Liver (tissue), 9 donors: ENCODE measurements around the gene MICAL3. TPM values are rescaled to one million over a fixed set of nuclear protein-coding genes. Genes with fewer than 3 reads are reported as not detected.

Experiments
- DNase-seq: peaks from one replicate; pipeline ENCODE4 v3.0.0-alpha.2; 2017; ENCODE audit warnings: low spot score
- H3K27ac ChIP-seq, 2 donors: one replicate each; pipeline ENCODE4 v1.7.0; 2013; ENCODE audit warnings: inconsistent platforms in 2 of 2, low read length in 2 of 2, control low read depth in 1 of 2, low read depth in 1 of 2, mild to moderate bottlenecking in 1 of 2
- H3K27me3 ChIP-seq, 4 donors: one replicate each; pipeline versions ENCODE4 v1.6.1 to v1.7.0; 2013; ENCODE audit warnings: low read length in 3 of 4, inconsistent platforms in 1 of 4, mild to moderate bottlenecking in 1 of 4, moderate library complexity in 1 of 4; ENCODE audit not compliant: control insufficient read depth in 4 of 4, insufficient read depth in 4 of 4
- H3K36me3 ChIP-seq, 4 donors: one replicate each; pipeline versions ENCODE4 v1.6.1 to v1.7.0; 2013; ENCODE audit warnings: low read length in 3 of 4, mild to moderate bottlenecking in 3 of 4, low read depth in 1 of 4, moderate library complexity in 1 of 4; ENCODE audit not compliant: control insufficient read depth in 4 of 4, insufficient read depth in 3 of 4
- H3K4me1 ChIP-seq, 4 donors: one replicate each; pipeline versions ENCODE4 v1.6.1 to v1.7.0; 2013; ENCODE audit warnings: low read length in 3 of 4, mild to moderate bottlenecking in 3 of 4, moderate library complexity in 1 of 4; ENCODE audit not compliant: control insufficient read depth in 4 of 4, insufficient read depth in 4 of 4
- H3K4me3 ChIP-seq, 3 donors: one replicate each; pipeline versions ENCODE4 v1.6.1 to v1.7.0; 2013; ENCODE audit warnings: low read length in 3 of 3, control low read depth in 1 of 3, low read depth in 1 of 3, mild to moderate bottlenecking in 1 of 3
- H3K9ac ChIP-seq, 2 donors: one replicate each; pipeline ENCODE4 v1.7.0; 2013; ENCODE audit warnings: low read length in 2 of 2, mild to moderate bottlenecking in 2 of 2, moderate library complexity in 2 of 2, control low read depth in 1 of 2, low read depth in 1 of 2
- H3K9me3 ChIP-seq, 4 donors: one replicate each; pipeline versions ENCODE4 v1.6.1 to v1.7.0; 2013; ENCODE audit warnings: low read length in 3 of 4; ENCODE audit not compliant: control insufficient read depth in 4 of 4
- EGR1 ChIP-seq, 2 donors: IDR thresholded peaks; 2 replicates each; pipeline ENCODE4 v1.6.1; 2016 to 2018; ENCODE audit warnings: antibody characterized with exemption in 2 of 2, low read depth in 2 of 2
- FOXA1 ChIP-seq: IDR thresholded peaks from 2 replicates; pipeline ENCODE4 v1.6.1; 2016; ENCODE audit warnings: antibody characterized with exemption
- FOXA2 ChIP-seq: IDR thresholded peaks from 2 replicates; pipeline ENCODE4 v1.6.1; 2016; ENCODE audit warnings: antibody characterized with exemption
- GABPA ChIP-seq, 2 donors: IDR thresholded peaks in 1 of 2; conservative IDR thresholded peaks in 1 of 2; 2 replicates each; pipeline ENCODE4 v1.6.1; 2016; ENCODE audit warnings: antibody characterized with exemption in 2 of 2, mild to moderate bottlenecking in 1 of 2, moderate library complexity in 1 of 2
- HNF4A ChIP-seq, 2 donors: conservative IDR thresholded peaks; 2 replicates each; pipeline ENCODE4 v1.6.1; 2016; ENCODE audit warnings: antibody characterized with exemption in 2 of 2, mild to moderate bottlenecking in 2 of 2
- HNF4G ChIP-seq: IDR thresholded peaks from 2 replicates; pipeline ENCODE4 v1.6.1; 2016; ENCODE audit warnings: antibody characterized with exemption
- JUND ChIP-seq, 2 donors: IDR thresholded peaks; 2 replicates each; pipeline ENCODE4 v1.6.1; 2016; ENCODE audit warnings: antibody characterized with exemption in 2 of 2
- NR2F2 ChIP-seq: IDR thresholded peaks from 2 replicates; pipeline ENCODE4 v1.6.1; 2016; ENCODE audit warnings: antibody characterized with exemption
- RAD21 ChIP-seq, 2 donors: IDR thresholded peaks; 2 replicates each; pipeline ENCODE4 v1.6.1; 2016; ENCODE audit warnings: antibody characterized with exemption in 2 of 2, mild to moderate bottlenecking in 2 of 2
- RXRA ChIP-seq, 2 donors: IDR thresholded peaks; 2 replicates each; pipeline ENCODE4 v1.6.1; 2017 to 2018; ENCODE audit warnings: antibody characterized with exemption in 2 of 2, mild to moderate bottlenecking in 1 of 2
- SP1 ChIP-seq: IDR thresholded peaks from 2 replicates; pipeline ENCODE4 v1.6.1; 2018; ENCODE audit warnings: antibody characterized with exemption, mild to moderate bottlenecking
- TAF1 ChIP-seq: conservative IDR thresholded peaks from 2 replicates; pipeline ENCODE4 v1.6.1; 2016; ENCODE audit warnings: antibody characterized with exemption, mild to moderate bottlenecking
- YY1 ChIP-seq: IDR thresholded peaks from 2 replicates; pipeline ENCODE4 v1.6.1; 2016; ENCODE audit warnings: antibody characterized with exemption, mild to moderate bottlenecking
- WGBS: extraction: QIAGEN DNeasy Blood & Tissue Kit; methylation state at CpG from one replicate; pipeline ENCODE4 v1.1.7; 2013; 5-methylcytosine and 5-hydroxymethylcytosine counted together
- polyA plus RNA-seq, 2 donors: library from polyadenylated mRNA; stranded (reverse) in 1 of 2; unstranded in 1 of 2; fragments of 200-250 nt in 1 of 2; fragments of >200 nt in 1 of 2; fragmentation: Nextera tagmentation in 1 of 2; extraction: Ambion mirVana in 1 of 2; gene quantifications; one replicate each; pipeline versions ENCODE4 v1.2.1 to v1.2.3, GENCODE V29; 2013 to 2015
- total RNA-seq, 2 donors: library from RNA; depleted of rRNA; stranded (reverse); fragments of >200 nt; gene quantifications; one replicate each; pipeline ENCODE4 v1.2.3, GENCODE V29; 2014
- TF ChIP-seq, protein P1 (sequence below): IDR thresholded peaks from 2 replicates; pipeline ENCODE4 v1.6.1; 2016; ENCODE audit warnings: antibody characterized with exemption
- TF ChIP-seq, protein P2 (sequence below): IDR thresholded peaks from 2 replicates; pipeline ENCODE4 v1.6.1; 2016; ENCODE audit warnings: antibody characterized with exemption
- TF ChIP-seq, protein P3 (sequence below): fragments of 150-350 bp; IDR thresholded peaks from 2 replicates; pipeline ENCODE4 v1.5.1; 2017; ENCODE audit warnings: improper control_type of control experiment, low read depth, low read length; ENCODE audit not compliant: missing input control
- TF ChIP-seq, protein P4 (sequence below): IDR thresholded peaks from 2 replicates; pipeline ENCODE4 v1.6.1; 2016; ENCODE audit warnings: antibody characterized with exemption
- TF ChIP-seq, protein P5 (sequence below): IDR thresholded peaks from 2 replicates; pipeline ENCODE4 v1.6.1; 2016; ENCODE audit warnings: antibody characterized with exemption, mild to moderate bottlenecking
- donor health status: healthy.
- donor health status: healthy.
- donor health status: healthy.
- donor health status: healthy.
- donor health status: healthy.

MICAL3 gene
- total and polyA plus RNA-seq, 4 donors = 6.4 to 38.4 (median 23.4) TPM

DNA sequence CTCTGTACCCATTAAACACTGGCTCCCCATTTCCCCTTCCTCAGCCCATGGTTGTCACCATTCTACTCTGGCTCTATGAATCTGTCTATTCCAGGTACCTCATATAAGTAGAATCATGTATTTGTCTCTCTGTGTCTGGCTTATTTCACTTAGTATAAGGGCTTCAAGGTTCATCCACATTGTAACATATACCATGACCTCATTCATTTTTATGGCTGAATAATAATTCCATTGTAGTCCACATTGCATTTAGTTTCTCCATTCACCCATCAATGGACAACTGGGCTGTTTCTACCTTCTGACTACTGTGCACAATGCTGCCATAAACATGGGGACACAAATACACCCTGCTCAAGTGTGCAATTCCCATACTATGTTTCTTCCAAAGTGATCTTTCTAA, 97.3 kb downstream of the MICAL3 start:
- Histone ChIP-seq H3K9me3 (no peaks in the 10 kb centered on the region), H3K9ac (no peak overlapping the region), H3K4me3 (no peak overlapping the region), H3K4me1 (peaks cover 26 to 49% (median 34%) of the 10 kb centered on the region in 4 donors), H3K36me3 (no peaks in the 10 kb centered on the region), H3K27me3 (no peaks in the 10 kb centered on the region), H3K27ac (no peak overlapping the region)
- TF ChIP-seq NR2F2 = no peak
- TF ChIP-seq SP1 = no peak
- TF ChIP-seq, protein P1, sequence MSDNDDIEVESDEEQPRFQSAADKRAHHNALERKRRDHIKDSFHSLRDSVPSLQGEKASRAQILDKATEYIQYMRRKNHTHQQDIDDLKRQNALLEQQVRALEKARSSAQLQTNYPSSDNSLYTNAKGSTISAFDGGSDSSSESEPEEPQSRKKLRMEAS = no peak
- TF ChIP-seq YY1 = no peak
- TF ChIP-seq FOXA1 = no peak
- TF ChIP-seq GABPA (IDR thresholded peaks at IDR 0.05 in 1 of 2, conservative IDR thresholded peaks at IDR 0.05 in 1 of 2) = no peak
- TF ChIP-seq RAD21 (IDR thresholded peaks at IDR 0.05) = no peak
- TF ChIP-seq HNF4G = no peak
- TF ChIP-seq, protein P2, sequence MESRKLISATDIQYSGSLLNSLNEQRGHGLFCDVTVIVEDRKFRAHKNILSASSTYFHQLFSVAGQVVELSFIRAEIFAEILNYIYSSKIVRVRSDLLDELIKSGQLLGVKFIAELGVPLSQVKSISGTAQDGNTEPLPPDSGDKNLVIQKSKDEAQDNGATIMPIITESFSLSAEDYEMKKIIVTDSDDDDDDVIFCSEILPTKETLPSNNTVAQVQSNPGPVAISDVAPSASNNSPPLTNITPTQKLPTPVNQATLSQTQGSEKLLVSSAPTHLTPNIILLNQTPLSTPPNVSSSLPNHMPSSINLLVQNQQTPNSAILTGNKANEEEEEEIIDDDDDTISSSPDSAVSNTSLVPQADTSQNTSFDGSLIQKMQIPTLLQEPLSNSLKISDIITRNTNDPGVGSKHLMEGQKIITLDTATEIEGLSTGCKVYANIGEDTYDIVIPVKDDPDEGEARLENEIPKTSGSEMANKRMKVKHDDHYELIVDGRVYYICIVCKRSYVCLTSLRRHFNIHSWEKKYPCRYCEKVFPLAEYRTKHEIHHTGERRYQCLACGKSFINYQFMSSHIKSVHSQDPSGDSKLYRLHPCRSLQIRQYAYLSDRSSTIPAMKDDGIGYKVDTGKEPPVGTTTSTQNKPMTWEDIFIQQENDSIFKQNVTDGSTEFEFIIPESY = no peak
- no peak for TF ChIP-seq JUND (IDR thresholded peaks at IDR 0.05)
- DNase-seq = no peak

DNA sequence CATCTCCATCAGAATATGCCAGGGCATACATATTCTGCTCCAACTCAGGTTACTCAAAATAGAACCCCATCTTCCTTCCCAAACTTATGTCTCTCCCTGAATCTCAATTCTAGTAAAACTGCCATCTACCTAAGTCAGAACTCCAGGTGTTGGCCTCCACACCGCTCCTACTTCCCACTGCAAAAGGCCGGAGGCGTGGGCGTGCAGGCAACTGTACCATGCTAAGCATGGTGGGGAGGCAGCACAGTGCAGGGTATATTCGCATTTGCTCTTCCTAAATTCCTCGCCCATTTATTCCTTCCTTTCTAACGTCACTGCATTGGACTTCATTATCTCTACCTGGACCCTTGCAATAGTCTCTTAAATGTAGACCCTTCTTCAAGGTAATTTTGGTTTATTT, 97.8 kb downstream of the MICAL3 start:
- Histone ChIP-seq H3K36me3 (no peaks in the 10 kb centered on the region), H3K9ac (no peak overlapping the region), H3K27me3 (no peaks in the 10 kb centered on the region), H3K4me3 (no peak overlapping the region), H3K9me3 (no peaks in the 10 kb centered on the region), H3K27ac (no peak overlapping the region), H3K4me1 (peaks cover 26 to 50% (median 33%) of the 10 kb centered on the region in 4 donors)
- TF ChIP-seq FOXA2 = no peak
- TF ChIP-seq TAF1 = no peak
- TF ChIP-seq EGR1 (IDR thresholded peaks at IDR 0.05; ENCODE audit: low read depth in 2 of 2) = no peak
- TF ChIP-seq RXRA (IDR thresholded peaks at IDR 0.05) = no peak
- TF ChIP-seq HNF4G = no peak
- TF ChIP-seq, protein P3, sequence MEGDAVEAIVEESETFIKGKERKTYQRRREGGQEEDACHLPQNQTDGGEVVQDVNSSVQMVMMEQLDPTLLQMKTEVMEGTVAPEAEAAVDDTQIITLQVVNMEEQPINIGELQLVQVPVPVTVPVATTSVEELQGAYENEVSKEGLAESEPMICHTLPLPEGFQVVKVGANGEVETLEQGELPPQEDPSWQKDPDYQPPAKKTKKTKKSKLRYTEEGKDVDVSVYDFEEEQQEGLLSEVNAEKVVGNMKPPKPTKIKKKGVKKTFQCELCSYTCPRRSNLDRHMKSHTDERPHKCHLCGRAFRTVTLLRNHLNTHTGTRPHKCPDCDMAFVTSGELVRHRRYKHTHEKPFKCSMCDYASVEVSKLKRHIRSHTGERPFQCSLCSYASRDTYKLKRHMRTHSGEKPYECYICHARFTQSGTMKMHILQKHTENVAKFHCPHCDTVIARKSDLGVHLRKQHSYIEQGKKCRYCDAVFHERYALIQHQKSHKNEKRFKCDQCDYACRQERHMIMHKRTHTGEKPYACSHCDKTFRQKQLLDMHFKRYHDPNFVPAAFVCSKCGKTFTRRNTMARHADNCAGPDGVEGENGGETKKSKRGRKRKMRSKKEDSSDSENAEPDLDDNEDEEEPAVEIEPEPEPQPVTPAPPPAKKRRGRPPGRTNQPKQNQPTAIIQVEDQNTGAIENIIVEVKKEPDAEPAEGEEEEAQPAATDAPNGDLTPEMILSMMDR = no peak
- no peak for TF ChIP-seq HNF4A (conservative IDR thresholded peaks at IDR 0.05)
- TF ChIP-seq RAD21 (IDR thresholded peaks at IDR 0.05) = no peak
- TF ChIP-seq FOXA1 = no peak
- no peak for TF ChIP-seq SP1
- no peak for TF ChIP-seq JUND (IDR thresholded peaks at IDR 0.05)
- no peak for DNase-seq
- WGBS = 96% methylated on average over 7 of the region's 7 CpGs

DNA sequence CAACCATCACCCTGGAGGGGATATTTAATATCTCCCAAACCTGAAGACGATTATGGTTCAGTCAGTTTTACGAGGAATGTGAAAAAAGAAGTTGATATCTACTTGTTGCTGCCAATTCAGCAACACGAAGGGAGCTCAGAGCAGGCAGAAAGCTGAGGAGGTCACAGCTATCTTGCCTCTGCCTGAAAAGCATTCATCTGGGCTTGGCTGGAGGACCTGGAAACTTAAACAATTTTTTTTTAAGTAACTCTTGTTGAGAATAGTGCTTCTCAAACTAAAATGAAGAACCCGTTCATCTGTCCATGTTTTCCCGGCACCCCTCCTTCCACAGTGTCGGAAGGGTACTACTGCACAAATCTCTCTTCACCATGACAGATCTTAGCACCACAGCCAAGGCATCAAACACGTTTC, 98.9 kb downstream of the MICAL3 start:
- DNase-seq = no peak
- WGBS = 72% methylated on average over 7 of the region's 7 CpGs
- Histone ChIP-seq H3K4me1 (peaks cover 22 to 43% (median 27%) of the 10 kb centered on the region in 4 donors), H3K9ac (no peak overlapping the region), H3K9me3 (no peaks in the 10 kb centered on the region), H3K4me3 (no peak overlapping the region), H3K36me3 (no peaks in the 10 kb centered on the region), H3K27ac (no peak overlapping the region), H3K27me3 (no peaks in the 10 kb centered on the region)
- TF ChIP-seq, protein P4, sequence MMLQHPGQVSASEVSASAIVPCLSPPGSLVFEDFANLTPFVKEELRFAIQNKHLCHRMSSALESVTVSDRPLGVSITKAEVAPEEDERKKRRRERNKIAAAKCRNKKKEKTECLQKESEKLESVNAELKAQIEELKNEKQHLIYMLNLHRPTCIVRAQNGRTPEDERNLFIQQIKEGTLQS = no peak
- TF ChIP-seq EGR1 (IDR thresholded peaks at IDR 0.05; ENCODE audit: low read depth in 2 of 2) = no peak
- no peak for TF ChIP-seq HNF4G
- TF ChIP-seq RAD21 (IDR thresholded peaks at IDR 0.05) = no peak
- TF ChIP-seq, protein P5, sequence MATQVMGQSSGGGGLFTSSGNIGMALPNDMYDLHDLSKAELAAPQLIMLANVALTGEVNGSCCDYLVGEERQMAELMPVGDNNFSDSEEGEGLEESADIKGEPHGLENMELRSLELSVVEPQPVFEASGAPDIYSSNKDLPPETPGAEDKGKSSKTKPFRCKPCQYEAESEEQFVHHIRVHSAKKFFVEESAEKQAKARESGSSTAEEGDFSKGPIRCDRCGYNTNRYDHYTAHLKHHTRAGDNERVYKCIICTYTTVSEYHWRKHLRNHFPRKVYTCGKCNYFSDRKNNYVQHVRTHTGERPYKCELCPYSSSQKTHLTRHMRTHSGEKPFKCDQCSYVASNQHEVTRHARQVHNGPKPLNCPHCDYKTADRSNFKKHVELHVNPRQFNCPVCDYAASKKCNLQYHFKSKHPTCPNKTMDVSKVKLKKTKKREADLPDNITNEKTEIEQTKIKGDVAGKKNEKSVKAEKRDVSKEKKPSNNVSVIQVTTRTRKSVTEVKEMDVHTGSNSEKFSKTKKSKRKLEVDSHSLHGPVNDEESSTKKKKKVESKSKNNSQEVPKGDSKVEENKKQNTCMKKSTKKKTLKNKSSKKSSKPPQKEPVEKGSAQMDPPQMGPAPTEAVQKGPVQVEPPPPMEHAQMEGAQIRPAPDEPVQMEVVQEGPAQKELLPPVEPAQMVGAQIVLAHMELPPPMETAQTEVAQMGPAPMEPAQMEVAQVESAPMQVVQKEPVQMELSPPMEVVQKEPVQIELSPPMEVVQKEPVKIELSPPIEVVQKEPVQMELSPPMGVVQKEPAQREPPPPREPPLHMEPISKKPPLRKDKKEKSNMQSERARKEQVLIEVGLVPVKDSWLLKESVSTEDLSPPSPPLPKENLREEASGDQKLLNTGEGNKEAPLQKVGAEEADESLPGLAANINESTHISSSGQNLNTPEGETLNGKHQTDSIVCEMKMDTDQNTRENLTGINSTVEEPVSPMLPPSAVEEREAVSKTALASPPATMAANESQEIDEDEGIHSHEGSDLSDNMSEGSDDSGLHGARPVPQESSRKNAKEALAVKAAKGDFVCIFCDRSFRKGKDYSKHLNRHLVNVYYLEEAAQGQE = no peak
- no peak for TF ChIP-seq YY1
- no peak for TF ChIP-seq GABPA (IDR thresholded peaks at IDR 0.05 in 1 of 2, conservative IDR thresholded peaks at IDR 0.05 in 1 of 2)
- no peak for TF ChIP-seq HNF4A (conservative IDR thresholded peaks at IDR 0.05)
- TF ChIP-seq, protein P1 = no peak
- TF ChIP-seq, protein P3 = no peak
